HG03442 (cell line): ENCODE measurements around the gene RAP1GAP2.
"Not testable (repeated sequence)": the region's sequence is repeated elsewhere in the genome, so short reads cannot be mapped to it uniquely, and the experiment has no call there.

Experiments
- ATAC-seq: cut with Tn5 transposase; IDR thresholded peaks from one replicate; pipeline ENCODE4 v1.9.1; 2021; ENCODE audit warnings: mild to moderate bottlenecking, moderate library complexity; ENCODE audit not compliant: unreplicated experiment

Gene RAP1GAP2

GRCh38 chr17:2991396-2992180 is 195.3 kb downstream of the RAP1GAP2 start:
- ATAC-seq = not testable (repeated sequence)

GRCh38 chr17:2994441-2994840 is 198.2 kb downstream of the RAP1GAP2 start:
- no peak for ATAC-seq

GRCh38 chr17:2995377-2995776 is 199.1 kb downstream of the RAP1GAP2 start:
- ATAC-seq = no peak

- ATAC-seq = no peak
These were observed 199.9 kb downstream of the RAP1GAP2 start for GRCh38 chr17:2995886-2996809.

GRCh38 chr17:2996810-2997670 is 200.8 kb downstream of the RAP1GAP2 start:
- ATAC-seq = no peak

- ATAC-seq = not testable (repeated sequence)
These were observed 202.2 kb downstream of the RAP1GAP2 start for GRCh38 chr17:2998469-2998901.

- ATAC-seq = peak; percentile 51
These were observed 206.5 kb downstream of the RAP1GAP2 start for GRCh38 chr17:3002538-3003295.

GRCh38 chr17:3003296-3004149 is 207.3 kb downstream of the RAP1GAP2 start:
- no peak for ATAC-seq

- ATAC-seq = no peak
These were observed 208.0 kb downstream of the RAP1GAP2 start for GRCh38 chr17:3004150-3004801.

GRCh38 chr17:3004925-3005324 is 208.7 kb downstream of the RAP1GAP2 start:
- no peak for ATAC-seq

- ATAC-seq = no peak
These were observed 209.5 kb downstream of the RAP1GAP2 start for GRCh38 chr17:3005696-3006095.

GRCh38 chr17:3006801-3007200 is 210.6 kb downstream of the RAP1GAP2 start:
- no peak for ATAC-seq

GRCh38 chr17:3007651-3008121 is 211.4 kb downstream of the RAP1GAP2 start:
- ATAC-seq = no peak

- no peak for ATAC-seq
These were observed 212.4 kb downstream of the RAP1GAP2 start for GRCh38 chr17:3008336-3009288.

- ATAC-seq = no peak
These were observed 213.2 kb downstream of the RAP1GAP2 start for GRCh38 chr17:3009411-3009920.

- ATAC-seq = no peak
These were observed 215.7 kb downstream of the RAP1GAP2 start for GRCh38 chr17:3011891-3012290.

- ATAC-seq = no peak
These were observed 216.8 kb downstream of the RAP1GAP2 start for GRCh38 chr17:3012926-3013581.
